SK-N-SH (cell line): ENCODE measurements around the gene UBL4B.
"Not testable (repeated sequence)": the region's sequence is repeated elsewhere in the genome, so short reads cannot be mapped to it uniquely, and the experiment has no call there.

Source experiments
- CTCF ChIP-seq: fragments of 200-600 bp; sonication (generic); IDR thresholded peaks from 2 replicates; pipeline ENCODE4 v1.6.1; 2017; ENCODE audit warnings: antibody characterized with exemption, mild to moderate bottlenecking, moderate library complexity
- FOXM1 ChIP-seq: IDR thresholded peaks from 2 replicates; pipeline ENCODE4 v1.4.0; 2012; ENCODE audit warnings: low read depth, mild to moderate bottlenecking
- MAX ChIP-seq: IDR thresholded peaks from 2 replicates; pipeline ENCODE4 v1.4.0; 2012; ENCODE audit warnings: low read depth
- POLR2AphosphoS5 ChIP-seq: IDR thresholded peaks from 2 replicates; pipeline ENCODE4 v1.6.1; 2012; ENCODE audit warnings: low read depth, low read length

- not testable (repeated sequence) for TF ChIP-seq CTCF, POLR2AphosphoS5, FOXM1, MAX
These were observed 32.2 kb upstream of the UBL4B start for GRCh38 chr1:110079995-110080394.
